Activated naive CD4-positive, alpha-beta T cell treated with anti-CD3 and anti-CD28 coated beads for 36 hours (primary cell): Measurements from ENCODE around the gene DIPK1B. TPM values are rescaled to one million over a fixed set of nuclear protein-coding genes. Genes with fewer than 3 reads are reported as not detected.
"Not testable (repeated sequence)": the region's sequence is repeated elsewhere in the genome, so short reads cannot be mapped to it uniquely, and the experiment has no call there.

Experiments
- CTCF ChIA-PET: fragments of 350-600 bp; sonication (Branson Sonifier 250); formaldehyde crosslinking; loops from one replicate; lab custom pipeline; 2021; ENCODE audit warnings: antibody characterized with exemption; lab: Charles Lee
- DNase-seq: peaks from one replicate; pipeline ENCODE4 v3.0.0-alpha.2; 2020
- H3K27ac Mint-ChIP-seq: one replicate; pipeline ENCODE4 v1.8.0; 2021; ENCODE audit warnings: mild to moderate bottlenecking, mixed read lengths
- H3K27me3 Mint-ChIP-seq: one replicate; pipeline ENCODE4 v1.8.0; 2021; ENCODE audit warnings: low read depth, mixed read lengths
- H3K36me3 Mint-ChIP-seq: one replicate; pipeline ENCODE4 v1.8.0; 2021; ENCODE audit warnings: low read depth, mixed read lengths
- H3K4me1 Mint-ChIP-seq: one replicate; pipeline ENCODE4 v1.8.0; 2021; ENCODE audit warnings: low read depth, mixed read lengths
- H3K4me3 Mint-ChIP-seq: one replicate; pipeline ENCODE4 v1.8.0; 2021; ENCODE audit warnings: mild to moderate bottlenecking, moderate library complexity, mixed read lengths
- H3K9me3 Mint-ChIP-seq: one replicate; pipeline ENCODE4 v1.8.0; 2021; ENCODE audit warnings: mixed read lengths
- intact Hi-C: fragments of 100-400 bp; cut with micrococcal nuclease; formaldehyde crosslinking; loops from one replicate; pipeline ENCODE4 v1.15.1; 2023
- microRNA-seq: library from miRNA; unstranded; fragments of <30 nt; microRNA quantifications from one replicate; pipeline ENCODE4 v1.2.0, GENCODE V29; 2022; ENCODE audit warnings: borderline microRNAs expressed, borderline replicate concordance
- total RNA-seq, 2 experiments: library from RNA; stranded (reverse); gene quantifications; one replicate each; pipeline ENCODE4 v1.2.3, GENCODE V29; 2021

DIPK1B gene
- total RNA-seq, 2 experiments from 2014 or later = 0.10 TPM; not detected in 1

DNA sequence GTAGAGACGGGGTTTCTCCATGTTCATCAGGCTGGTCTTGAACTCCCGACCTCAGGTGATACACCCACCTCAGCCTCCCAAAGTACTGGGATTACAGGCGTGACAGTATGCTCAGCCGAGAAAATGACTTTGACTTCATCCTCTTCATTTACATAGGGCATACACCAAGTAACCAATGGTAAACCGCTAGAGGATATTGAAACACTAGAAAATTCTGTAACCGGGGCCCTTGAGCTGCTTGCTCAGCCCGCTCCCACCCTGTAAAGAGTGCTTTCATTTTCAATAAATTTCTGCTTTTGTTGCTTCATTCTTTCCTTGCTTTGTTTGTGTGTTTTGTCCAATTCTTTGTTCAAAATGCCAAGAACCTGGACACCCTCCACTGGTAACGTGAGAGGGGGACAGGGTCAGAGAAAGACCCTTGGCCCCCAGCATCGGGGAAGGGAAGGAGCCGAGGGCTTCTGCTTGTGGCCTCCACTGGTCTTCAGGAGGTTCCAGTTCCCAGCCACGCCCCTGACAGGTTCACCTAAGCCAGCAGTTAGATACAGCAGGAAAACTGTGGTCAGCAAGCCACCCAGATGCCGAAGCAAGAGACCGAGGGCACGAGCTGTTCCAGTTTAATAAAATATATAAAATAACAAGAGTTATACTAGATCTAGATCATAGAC is 53.5 kb downstream of the DIPK1B start:
- not testable (repeated sequence) for H3K9me3 Mint-ChIP-seq, H3K27ac Mint-ChIP-seq, H3K4me3 Mint-ChIP-seq, DNase-seq, H3K36me3 Mint-ChIP-seq
- intact Hi-C loops = loop anchor here (1.0 to 5.0 kb wide), 3 partner anchors 16 to 64 kb away; no protein-coding TSS in a partner anchor
- Mint-ChIP-seq H3K27me3 (peaks cover 20% of the 10 kb centered on the region), H3K4me1 (peaks cover 18% of the 10 kb centered on the region)
- CTCF ChIA-PET = interaction anchor here (0.9 to 2.7 kb wide), 10 partner anchors 8 to 264 kb away, joined by 3 to 18 read pairs (median 4); partner anchors contain the start of genes AJM1 and LCN8

DNA sequence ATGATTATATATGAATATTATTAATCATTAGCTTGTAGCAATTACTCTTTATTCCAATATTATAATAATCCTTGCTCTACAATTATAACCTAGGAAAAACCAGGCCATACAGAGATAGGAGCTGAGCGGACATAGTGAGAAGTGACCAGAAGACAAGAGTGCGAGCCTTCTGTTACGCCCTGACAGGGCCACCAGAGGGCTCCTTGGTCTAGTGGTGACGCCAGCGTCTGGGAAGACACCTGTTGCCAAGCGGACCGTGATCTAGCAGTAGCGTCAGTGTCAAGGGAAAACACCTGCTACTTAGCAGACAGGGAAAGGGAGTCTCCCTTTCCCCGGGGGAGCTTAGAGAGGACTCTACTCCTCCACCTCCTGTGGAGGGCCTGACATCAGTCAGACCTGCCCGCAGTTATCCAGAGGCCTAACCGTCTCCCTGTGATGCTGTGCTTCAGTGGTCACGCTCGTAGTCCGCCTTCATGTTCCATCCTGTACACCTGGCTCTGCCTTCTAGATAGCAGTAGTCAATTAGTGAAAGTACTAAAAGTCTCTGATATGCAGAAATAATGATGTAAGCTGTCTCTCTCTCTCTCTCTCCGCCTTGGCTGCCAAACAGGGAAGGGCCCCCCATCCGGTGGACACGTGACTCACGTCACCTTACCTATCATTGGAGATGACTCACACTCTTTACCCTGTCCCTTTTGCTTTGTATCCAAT is 54.2 kb downstream of the DIPK1B start:
- DNase-seq = peak; percentile 92
- peaks cover 18% of the 10 kb centered on the region for H3K4me1 Mint-ChIP-seq
- peaks cover 15% of the 10 kb centered on the region for H3K27me3 Mint-ChIP-seq
- CTCF ChIA-PET = interaction anchor here (0.9 to 2.7 kb wide), 11 partner anchors 8 to 263 kb away, joined by 3 to 18 read pairs (median 3); partner anchors contain the start of genes AJM1 and LCN8
- H3K36me3 Mint-ChIP-seq, H3K9me3 Mint-ChIP-seq: not testable (repeated sequence)
- peak overlapping the region; percentile 42 for H3K4me3 Mint-ChIP-seq
- intact Hi-C loops = loop anchor here (1.0 to 5.0 kb wide), 3 partner anchors 16 to 64 kb away; no protein-coding TSS in a partner anchor
- H3K27ac Mint-ChIP-seq = peak overlapping the region; percentile 91

DNA sequence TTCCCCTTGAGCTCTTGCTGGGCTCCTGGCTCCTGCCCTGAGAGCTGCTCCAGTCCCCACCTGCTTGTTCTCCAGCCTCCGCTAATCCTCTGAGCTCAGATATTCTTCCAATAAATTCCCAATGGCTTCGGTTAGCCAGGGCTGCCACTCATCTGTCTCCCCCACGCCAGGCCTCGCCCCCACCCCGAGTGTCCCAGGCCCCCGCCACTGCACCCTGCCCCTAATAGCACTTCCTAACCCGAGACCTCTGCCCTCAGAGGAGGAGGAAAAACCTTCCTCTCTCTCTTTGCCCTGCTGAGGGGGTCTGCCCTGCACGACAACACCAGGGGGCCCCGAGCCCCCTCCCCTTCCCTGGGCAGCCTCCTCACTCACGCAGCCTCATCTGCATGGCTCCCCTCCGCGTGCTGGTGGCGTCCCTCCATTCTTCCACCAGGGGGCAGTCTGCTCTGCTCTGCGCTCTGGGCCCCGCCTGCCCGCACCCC is 57.4 kb downstream of the DIPK1B start:
- no peaks in the 10 kb centered on the region for H3K36me3 Mint-ChIP-seq
- H3K27me3 Mint-ChIP-seq = peaks cover 19% of the 10 kb centered on the region
- H3K4me1 Mint-ChIP-seq = peaks cover 18% of the 10 kb centered on the region
- intact Hi-C loops = loop anchor here (5.0 kb wide), 1 partner anchor 67 kb away; no protein-coding TSS in a partner anchor
- H3K9me3 Mint-ChIP-seq = peaks cover 14% of the 10 kb centered on the region
- H3K4me3 Mint-ChIP-seq = no peak overlapping the region
- H3K27ac Mint-ChIP-seq = no peak overlapping the region
- CTCF ChIA-PET = interaction anchor here (0.8 to 2.1 kb wide), 2 partner anchors 8 to 16 kb away, joined by 6 to 7 read pairs; no protein-coding TSS in a partner anchor
- DNase-seq = peak; percentile 70

DNA sequence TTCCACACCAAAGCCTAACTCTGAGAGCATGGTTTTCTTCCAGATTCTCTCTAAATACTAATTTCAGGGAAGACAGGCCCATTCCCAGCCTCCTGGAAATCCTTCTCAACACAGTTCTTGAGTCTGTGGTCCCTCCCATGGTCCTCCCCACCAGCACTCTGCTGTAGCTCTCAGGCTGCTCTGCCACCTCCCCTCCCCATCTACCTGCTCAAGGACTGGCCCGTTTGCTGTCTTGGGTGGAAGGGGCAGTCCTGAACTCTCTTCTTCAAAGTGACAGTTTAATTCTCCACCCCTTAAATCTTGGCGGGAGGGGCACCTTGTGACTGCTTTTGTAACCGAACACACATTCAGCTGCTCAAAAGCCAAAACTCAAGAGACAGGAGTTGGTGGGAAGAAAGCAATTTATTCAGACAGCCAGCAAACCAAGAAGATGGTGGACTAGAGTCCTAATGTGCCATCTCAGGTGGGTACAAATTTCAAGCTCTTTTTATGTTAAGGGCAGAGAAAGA is 59.6 kb downstream of the DIPK1B start:
- no peaks in the 10 kb centered on the region for H3K36me3 Mint-ChIP-seq
- peaks cover 14% of the 10 kb centered on the region for H3K9me3 Mint-ChIP-seq
- no peak overlapping the region for H3K4me3 Mint-ChIP-seq
- no peak for DNase-seq
- CTCF ChIA-PET = interaction anchor here (0.5 to 1.5 kb wide), 3 partner anchors 14 to 139 kb away, joined by 3 to 4 read pairs (median 4); partner anchors contain the start of gene LCN8
- intact Hi-C loops = no loop called here
- peaks cover 16% of the 10 kb centered on the region for H3K27me3 Mint-ChIP-seq
- H3K27ac Mint-ChIP-seq = no peak overlapping the region
- peaks cover 12% of the 10 kb centered on the region for H3K4me1 Mint-ChIP-seq

DNA sequence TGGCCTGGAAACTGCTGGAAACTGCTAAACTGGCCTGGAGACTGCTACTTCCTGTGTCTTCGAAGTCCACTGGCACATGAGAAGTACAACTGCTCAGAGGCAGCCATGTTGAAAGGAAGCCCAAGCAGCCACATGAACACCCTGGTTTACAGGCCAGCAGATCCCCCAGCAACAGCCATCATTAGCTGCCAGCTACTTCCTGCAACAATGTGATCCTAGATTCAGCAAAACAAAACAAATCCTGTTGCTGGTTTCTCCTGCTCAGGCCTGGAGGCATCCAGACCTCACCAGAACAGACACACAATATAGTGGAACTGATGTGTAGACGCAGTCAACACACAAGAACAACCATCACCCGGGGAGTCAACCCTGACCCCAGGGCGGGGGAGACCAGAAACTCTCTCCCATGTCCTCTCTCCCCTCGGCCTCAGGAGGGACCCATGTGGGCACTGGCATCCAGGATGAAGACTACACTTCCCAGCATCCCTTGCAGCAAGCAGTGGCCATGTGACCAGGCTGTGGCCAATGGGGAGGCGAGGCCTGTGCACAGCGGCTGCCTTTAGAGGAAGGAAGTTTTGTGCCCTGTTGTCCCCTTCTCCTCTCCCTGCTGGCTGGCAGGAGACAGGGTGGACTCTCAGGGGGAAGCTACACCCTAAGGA is 61.1 kb downstream of the DIPK1B start:
- CTCF ChIA-PET = no interaction called here
- H3K36me3 Mint-ChIP-seq = no peaks in the 10 kb centered on the region
- H3K27me3 Mint-ChIP-seq = peaks cover 8% of the 10 kb centered on the region
- peaks cover 14% of the 10 kb centered on the region for H3K9me3 Mint-ChIP-seq
- intact Hi-C loops = no loop called here
- no peak overlapping the region for H3K4me3 Mint-ChIP-seq
- H3K27ac Mint-ChIP-seq = no peak overlapping the region
- no peak for DNase-seq
- peaks cover 6% of the 10 kb centered on the region for H3K4me1 Mint-ChIP-seq

Small RNA genes within 50 kb of the gene (microRNA-seq; reads per million reads assigned to microRNA genes)
- gene MIR126 (333 reads per million, percentile 74 among the genes with 10 or more reads in this experiment), gene MIR6722 (not detected)

Other genes starting within 250 kb of the DIPK1B start
- gene SEC16A, start 229.5 kb upstream of the DIPK1B start, total RNA-seq = 10 to 100 TPM; 44.1 to 47.3 TPM
- gene NOTCH1, start 166.5 kb upstream of the DIPK1B start, total RNA-seq = 10 to 100 TPM; 71.4 to 80.2 TPM
- gene EGFL7, start 49.7 kb upstream of the DIPK1B start, total RNA-seq = under 1 TPM; 0.25 to 0.52 TPM
- gene AGPAT2, start 25.1 kb upstream of the DIPK1B start, total RNA-seq = 1 to 10 TPM; 8.7 to 9.4 TPM
- gene LCN10, start 30.4 kb downstream of the DIPK1B start, total RNA-seq = 1 to 10 TPM in 1 of 2 experiments, under 1 TPM in 1; 0.83 to 1.0 TPM
- not detected for gene LCN6, start 36.0 kb downstream of the DIPK1B start, total RNA-seq
- not detected for gene LCN8, start 45.7 kb downstream of the DIPK1B start, total RNA-seq
- not detected for gene LCN15, start 51.9 kb downstream of the DIPK1B start, total RNA-seq
- 10 to 100 TPM; 38.1 to 39.6 TPM for gene TMEM141, start 78.8 kb downstream of the DIPK1B start, total RNA-seq
- gene CCDC183, start 83.8 kb downstream of the DIPK1B start, total RNA-seq = under 1 TPM; 0.38 to 0.47 TPM
- 10 to 100 TPM; 74.9 to 82.7 TPM for gene RABL6, start 95.4 kb downstream of the DIPK1B start, total RNA-seq
- gene AJM1, start 129.9 kb downstream of the DIPK1B start, total RNA-seq = 1 to 10 TPM; 1.7 to 2.0 TPM
- 100 to 1,000 TPM; 110 to 116 TPM for gene PHPT1, start 136.8 kb downstream of the DIPK1B start, total RNA-seq
- gene MAMDC4, start 139.8 kb downstream of the DIPK1B start, total RNA-seq = 10 to 100 TPM; 15.9 to 16.1 TPM
- 100 to 1,000 TPM; 259 to 288 TPM for gene EDF1, start 153.7 kb downstream of the DIPK1B start, total RNA-seq
- gene TRAF2, start 173.9 kb downstream of the DIPK1B start, total RNA-seq = 10 to 100 TPM; 39.7 to 41.8 TPM
- gene FBXW5, start 232.2 kb downstream of the DIPK1B start, total RNA-seq = 10 to 100 TPM; 44.0 to 47.8 TPM
- under 1 TPM in 1 of 2 experiments, not detected in 1; 0.83 TPM for gene C8G, start 232.7 kb downstream of the DIPK1B start, total RNA-seq
- 1 to 10 TPM; 1.1 to 1.9 TPM for gene LCN12, start 239.7 kb downstream of the DIPK1B start, total RNA-seq